Small intestine (tissue), 7 donors: ENCODE data around the gene CST3. TPM values are rescaled to one million over a fixed set of nuclear protein-coding genes. Genes with fewer than 3 reads are reported as not detected.

Experiments
- DNase-seq, 2 donors: peaks; one replicate each; pipeline versions ENCODE4 v3.0.0 to v3.0.0-alpha.2; 2013
- FAIRE-seq: peaks from 2 replicates; lab custom pipeline; 2012; peaks lifted over from hg19 to GRCh38; lab: Jason Lieb, UNC
- H3K27ac ChIP-seq, 3 donors: one replicate each; pipeline ENCODE4 v1.5.1; 2013; ENCODE audit warnings: low read length in 2 of 3, mild to moderate bottlenecking in 2 of 3, control low read depth in 1 of 3, inconsistent platforms in 1 of 3, low read depth in 1 of 3, moderate library complexity in 1 of 3
- H3K27me3 ChIP-seq, 3 donors: one replicate each; pipeline ENCODE4 v1.6.1; 2013; ENCODE audit warnings: low read length in 3 of 3, inconsistent platforms in 1 of 3; ENCODE audit not compliant: control insufficient read depth in 3 of 3, insufficient read depth in 3 of 3
- H3K36me3 ChIP-seq, 3 donors: one replicate each; pipeline ENCODE4 v1.6.1; 2013; ENCODE audit warnings: low read length in 3 of 3, inconsistent platforms in 1 of 3, low read depth in 1 of 3, mild to moderate bottlenecking in 1 of 3, moderate library complexity in 1 of 3; ENCODE audit not compliant: control insufficient read depth in 3 of 3, insufficient read depth in 2 of 3
- H3K4me1 ChIP-seq, 3 donors: one replicate each; pipeline ENCODE4 v1.6.1; 2013; ENCODE audit warnings: low read length in 2 of 3, inconsistent platforms in 1 of 3, low read depth in 1 of 3, mild to moderate bottlenecking in 1 of 3, moderate library complexity in 1 of 3; ENCODE audit not compliant: control insufficient read depth in 3 of 3, insufficient read depth in 2 of 3
- H3K4me3 ChIP-seq, 3 donors: one replicate each; pipeline ENCODE4 v1.5.1; 2013; ENCODE audit warnings: low read length in 3 of 3, control low read depth in 1 of 3, inconsistent platforms in 1 of 3, low read depth in 1 of 3, mild to moderate bottlenecking in 1 of 3, moderate library complexity in 1 of 3
- H3K9me3 ChIP-seq, 2 donors: one replicate each; pipeline ENCODE4 v1.6.1; 2013; ENCODE audit warnings: low read depth in 1 of 2, low read length in 1 of 2; ENCODE audit not compliant: control insufficient read depth in 2 of 2, insufficient read depth in 1 of 2
- WGBS, 3 donors: extraction: QIAGEN DNeasy Blood & Tissue Kit; methylation state at CpG; one replicate each; pipeline ENCODE4 v1.1.7; 2013; 5-methylcytosine and 5-hydroxymethylcytosine counted together
- polyA plus RNA-seq, 4 donors: library from polyadenylated mRNA; stranded (reverse) in 3 of 4; unstranded in 1 of 4; fragments of 200-250 nt in 3 of 4; fragments of 120-200 nt in 1 of 4; gene quantifications; one replicate each; pipeline versions ENCODE4 v1.2.1 to v1.2.3, GENCODE V29; 2013
- donor health status: healthy with polysubstance abuse.
- donor health status: control.
- donor health status: control.
- donor health status: Bipolar disorder and iron deficiency.
- donor health status: healthy.

Gene CST3
- polyA plus RNA-seq, 4 donors: 443 to 907 (median 470) TPM

DNA sequence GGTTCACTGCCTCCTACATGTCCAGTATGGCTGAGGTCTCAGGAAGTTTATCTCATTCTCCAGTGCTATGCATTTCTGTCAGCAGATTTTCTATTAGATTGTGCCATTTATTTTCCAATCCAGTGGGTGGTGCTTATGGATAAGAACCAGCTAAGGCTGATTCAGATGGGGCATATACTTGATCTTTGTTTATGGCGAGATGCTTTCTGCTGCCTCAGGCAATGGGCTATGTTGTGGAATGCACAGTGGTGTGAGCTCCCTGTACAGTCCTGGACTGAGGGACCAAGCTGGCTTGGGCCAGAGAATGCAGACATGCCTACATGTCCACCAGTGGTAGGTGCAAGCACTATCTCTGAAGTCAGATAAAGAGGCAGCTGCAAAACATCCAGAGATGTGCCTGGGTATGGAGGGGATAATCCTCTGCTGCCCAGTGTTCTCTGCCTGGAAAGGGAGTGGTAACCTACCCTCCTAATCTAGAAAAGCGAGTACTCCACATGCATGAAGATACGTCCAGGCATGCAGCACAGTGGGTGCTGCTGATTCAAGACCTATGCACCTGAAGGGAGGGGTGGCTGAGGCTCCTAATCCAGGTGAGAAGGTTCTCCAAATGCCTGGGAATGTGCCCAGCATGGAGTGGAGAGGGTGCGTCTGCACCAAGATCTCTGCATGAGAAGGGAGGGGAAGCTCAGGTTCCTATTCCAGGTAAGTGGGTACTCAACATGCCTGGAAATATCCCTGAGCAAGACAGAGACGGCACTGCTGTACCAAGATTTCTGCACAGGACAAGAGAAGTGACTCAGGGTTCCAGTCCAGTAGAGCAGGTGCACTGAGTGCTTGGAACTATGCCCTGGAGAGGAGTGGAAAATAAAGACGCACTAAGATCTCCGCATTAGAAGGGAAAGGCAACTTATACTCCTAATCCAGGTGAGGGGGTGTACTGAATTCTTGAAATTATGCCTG is 41.7 kb upstream of the CST3 start:
- H3K36me3 ChIP-seq: no peaks in the 10 kb centered on the region
- H3K9me3 ChIP-seq: no peaks in the 10 kb centered on the region
- H3K4me3 ChIP-seq: no peak overlapping the region
- DNase-seq (no peak), FAIRE-seq (no peak)
- no peaks in the 10 kb centered on the region for H3K27me3 ChIP-seq
- no peak overlapping the region for H3K27ac ChIP-seq
- no peaks in the 10 kb centered on the region for H3K4me1 ChIP-seq
- 75 to 86% (median 79%) methylated on average over 7 of the region's 7 CpGs for WGBS, 3 donors

DNA sequence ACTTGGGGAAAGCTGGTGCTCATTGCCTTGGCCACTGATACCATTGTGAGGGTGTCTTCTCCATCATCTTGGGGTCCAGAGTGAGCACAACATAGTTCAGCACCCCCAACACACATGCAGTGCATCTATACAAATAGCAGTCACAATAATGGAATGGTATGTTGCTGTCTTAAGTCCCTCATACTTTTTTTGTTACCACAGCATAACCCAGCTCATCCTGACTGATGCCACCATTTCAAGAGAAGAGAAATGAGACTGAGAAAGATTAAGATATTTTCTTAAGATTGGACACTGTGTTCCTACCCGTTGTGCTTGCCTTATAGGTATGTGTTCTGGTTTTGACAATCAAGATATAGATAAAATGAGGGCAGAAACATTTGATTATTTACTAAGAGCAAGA is 35.5 kb upstream of the CST3 start:
- no peaks in the 10 kb centered on the region for H3K9me3 ChIP-seq
- WGBS, 3 donors: 25 to 70% (median 41%) methylated on average over 1 of the region's 1 CpG
- no peak for FAIRE-seq
- no peak overlapping the region for H3K27ac ChIP-seq
- no peaks in the 10 kb centered on the region for H3K4me1 ChIP-seq
- H3K36me3 ChIP-seq: no peaks in the 10 kb centered on the region
- no peak for DNase-seq
- H3K27me3 ChIP-seq: no peaks in the 10 kb centered on the region
- H3K4me3 ChIP-seq: no peak overlapping the region

DNA sequence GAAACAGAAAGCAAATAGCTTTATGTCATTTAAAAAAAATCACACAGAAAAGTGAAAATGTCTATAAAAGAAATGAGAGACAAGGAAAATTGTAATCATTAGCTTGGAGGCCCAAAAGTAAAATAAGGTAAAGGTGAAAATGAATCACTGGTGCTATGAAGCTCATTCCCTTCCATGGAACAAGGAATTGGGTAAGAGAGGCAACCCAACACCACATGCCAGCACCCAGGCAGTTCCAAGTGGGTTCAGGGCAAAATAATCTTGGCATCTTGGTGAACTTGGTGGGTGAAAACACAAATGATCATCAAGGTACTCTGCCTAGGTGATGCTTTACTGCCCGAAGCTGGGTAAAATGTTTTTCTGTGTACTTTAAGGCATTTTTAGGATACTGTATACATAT is 34.4 kb upstream of the CST3 start:
- whole genome bisulfite sequencing, 3 donors: 84 to 96% (median 91%) methylated on average over 1 of the region's 1 CpG
- no peaks in the 10 kb centered on the region for H3K9me3 ChIP-seq
- no peak overlapping the region for H3K27ac ChIP-seq
- no peaks in the 10 kb centered on the region for H3K4me1 ChIP-seq
- no peak for DNase-seq
- no peaks in the 10 kb centered on the region for H3K27me3 ChIP-seq
- H3K4me3 ChIP-seq: no peak overlapping the region
- no peaks in the 10 kb centered on the region for H3K36me3 ChIP-seq
- no peak for FAIRE-seq

DNA sequence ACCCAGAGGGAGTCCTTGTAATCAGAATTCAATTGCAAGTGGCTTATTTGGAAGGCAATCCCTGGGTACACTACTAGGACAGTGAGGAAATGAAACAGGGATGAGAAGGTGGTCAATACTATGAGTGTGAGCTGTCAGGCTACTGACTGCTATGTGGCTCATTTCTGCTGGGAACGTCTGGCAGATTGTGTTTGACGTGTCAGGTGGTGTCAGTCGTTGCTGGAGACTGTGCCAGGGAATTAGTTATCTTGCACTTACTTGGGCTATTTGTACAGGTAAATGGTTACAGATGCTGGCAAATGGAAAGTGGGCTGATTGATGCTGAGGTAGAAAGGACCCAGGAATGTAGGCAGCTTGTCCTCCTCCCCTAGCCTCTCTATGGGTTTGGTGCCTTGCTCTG is 33.7 kb upstream of the CST3 start:
- no peak overlapping the region for H3K4me3 ChIP-seq
- H3K36me3 ChIP-seq: no peaks in the 10 kb centered on the region
- H3K9me3 ChIP-seq: no peaks in the 10 kb centered on the region
- DNase-seq (no peak), FAIRE-seq (no peak)
- no peaks in the 10 kb centered on the region for H3K27me3 ChIP-seq
- WGBS, 3 donors: 46 to 75% (median 67%) methylated on average over 3 of the region's 3 CpGs
- no peaks in the 10 kb centered on the region for H3K4me1 ChIP-seq
- H3K27ac ChIP-seq: no peak overlapping the region

- 42 to 53% (median 43%) methylated on average over 1 of the region's 1 CpG for WGBS, 3 donors
- Histone ChIP-seq H3K4me1 (no peaks in the 10 kb centered on the region), H3K36me3 (no peaks in the 10 kb centered on the region), H3K4me3 (no peak overlapping the region), H3K27me3 (no peaks in the 10 kb centered on the region), H3K27ac (no peak overlapping the region), H3K9me3 (no peaks in the 10 kb centered on the region)
- FAIRE-seq: no peak
- DNase-seq: no peak
Measured at GRCh38 chr20:23670361-23670760, 32.6 kb upstream of the CST3 start.

DNA sequence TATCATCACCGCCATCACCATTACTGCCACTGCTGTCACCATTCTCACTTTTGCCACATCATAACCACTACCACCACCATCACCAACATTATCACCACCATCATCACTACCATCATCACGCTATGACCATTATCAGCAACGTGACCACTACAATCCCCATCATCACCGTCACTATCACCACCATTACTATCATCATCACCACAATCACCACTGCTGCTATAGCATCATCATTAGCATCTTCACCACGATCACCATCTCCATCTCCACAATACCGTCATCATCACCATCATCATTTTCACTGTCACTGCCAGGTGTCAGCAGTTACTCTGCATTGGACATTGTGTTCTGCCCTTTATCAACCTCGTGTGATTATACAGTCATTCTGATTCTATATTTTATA is 32.1 kb upstream of the CST3 start:
- FAIRE-seq: no peak
- no peak for DNase-seq
- Histone ChIP-seq H3K9me3 (no peaks in the 10 kb centered on the region), H3K4me3 (no peak overlapping the region), H3K36me3 (no peaks in the 10 kb centered on the region), H3K4me1 (no peaks in the 10 kb centered on the region), H3K27me3 (no peaks in the 10 kb centered on the region), H3K27ac (no peak overlapping the region)
- 81 to 89% (median 85%) methylated on average over 7 of the region's 7 CpGs for WGBS, 3 donors

DNA sequence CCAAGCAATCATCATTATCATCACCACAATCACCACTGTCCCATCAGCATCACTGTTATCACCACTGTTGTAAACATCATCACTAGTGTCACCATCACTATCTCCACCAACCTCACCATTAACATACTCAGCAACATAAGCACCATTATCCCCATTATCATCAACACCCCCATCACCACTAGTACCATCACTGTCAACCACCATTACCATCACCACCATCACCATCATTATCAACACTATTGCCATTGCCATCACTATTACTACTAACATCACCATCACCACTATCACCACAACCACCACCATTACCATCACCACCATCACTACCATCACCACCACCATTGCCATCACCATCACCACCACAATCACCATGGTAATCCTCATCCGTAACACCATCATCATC is 31.6 kb upstream of the CST3 start:
- Histone ChIP-seq H3K27me3 (no peaks in the 10 kb centered on the region), H3K27ac (no peak overlapping the region), H3K9me3 (no peaks in the 10 kb centered on the region), H3K4me3 (no peak overlapping the region), H3K36me3 (no peaks in the 10 kb centered on the region), H3K4me1 (no peaks in the 10 kb centered on the region)
- no peak for DNase-seq
- FAIRE-seq: no peak
- WGBS, 3 donors: 88 to 93% (median 89%) methylated on average over 1 of the region's 1 CpG

GRCh38 chr20:23668477-23668951 is 30.8 kb upstream of the CST3 start:
- Histone ChIP-seq H3K9me3 (no peaks in the 10 kb centered on the region), H3K36me3 (no peaks in the 10 kb centered on the region), H3K27me3 (no peaks in the 10 kb centered on the region), H3K4me1 (no peaks in the 10 kb centered on the region), H3K4me3 (no peak overlapping the region), H3K27ac (no peak overlapping the region)
- FAIRE-seq (no peak), DNase-seq (peak; percentile 61 to 73)
- WGBS, 3 donors: 0 to 4% (median 4%) methylated on average over 4 of the region's 4 CpGs
